Keratinocyte (primary cell): ENCODE measurements around the gene GIT2. TPM values are rescaled to one million over a fixed set of nuclear protein-coding genes. Genes with fewer than 3 reads are reported as not detected.

Experiments
- DNase-seq: peaks from one replicate; pipeline ENCODE4 v3.0.0-alpha.2; 2011; ENCODE audit warnings: low read depth, missing footprints, low spot score
- FAIRE-seq: peaks from 2 replicates; lab custom pipeline; 2011; peaks lifted over from hg19 to GRCh38; lab: Jason Lieb, UNC
- H2AFZ ChIP-seq: 2 replicates; pipeline ENCODE4 v1.6.0; 2012; ENCODE audit warnings: low read length, control low read depth, inconsistent platforms; ENCODE audit not compliant: control insufficient read depth
- H3K27ac ChIP-seq: 2 replicates; pipeline ENCODE4 v1.5.1; 2011; ENCODE audit warnings: low read length; ENCODE audit not compliant: control insufficient read depth, insufficient read depth
- H3K27me3 ChIP-seq: 3 replicates; pipeline ENCODE4 v1.6.0; 2011; ENCODE audit warnings: low read length; ENCODE audit not compliant: control insufficient read depth, insufficient read depth; ENCODE audit errors: extremely low read depth
- H3K36me3 ChIP-seq, 2 experiments: 2 replicates in 1 of 2; 3 replicates in 1 of 2; pipeline ENCODE4 v1.5.1; 2011; ENCODE audit warnings: low read length in 2 of 2, mild to moderate bottlenecking in 1 of 2; ENCODE audit not compliant: control insufficient read depth in 2 of 2, insufficient read depth in 2 of 2; ENCODE audit errors: extremely low read depth in 1 of 2
- H3K4me1 ChIP-seq: 3 replicates; pipeline ENCODE4 v1.5.1; 2011; ENCODE audit warnings: low read length; ENCODE audit not compliant: control insufficient read depth, insufficient read depth; ENCODE audit errors: extremely low read depth
- H3K4me2 ChIP-seq: 3 replicates; pipeline ENCODE4 v1.6.0; 2011; ENCODE audit warnings: low read depth, low read length; ENCODE audit not compliant: control insufficient read depth, insufficient read depth; ENCODE audit errors: extremely low read depth
- H3K4me3 ChIP-seq, 3 experiments: fragments of 200-600 bp in 1 of 3; sonication (generic) in 1 of 3; 2 replicates in 2 of 3; 3 replicates in 1 of 3; pipeline ENCODE4 v1.5.1; 2011 to 2016; ENCODE audit warnings: low read length in 3 of 3, mild to moderate bottlenecking in 3 of 3, control low read depth in 2 of 3, inconsistent platforms in 1 of 3, low read depth in 1 of 3, mixed read lengths in 1 of 3, mixed run types in 1 of 3, moderate library complexity in 1 of 3; ENCODE audit not compliant: control insufficient read depth in 2 of 3, insufficient read depth in 2 of 3; ENCODE audit errors: extremely low read depth in 1 of 3
- H3K79me2 ChIP-seq: 2 replicates; pipeline ENCODE4 v1.6.0; 2012; ENCODE audit warnings: low read length; ENCODE audit not compliant: control insufficient read depth, insufficient read depth
- H3K9ac ChIP-seq: 3 replicates; pipeline ENCODE4 v1.6.0; 2011; ENCODE audit warnings: low read length; ENCODE audit not compliant: control insufficient read depth, insufficient read depth; ENCODE audit errors: extremely low read depth
- H3K9me1 ChIP-seq: 3 replicates; pipeline ENCODE4 v1.6.0; 2011; ENCODE audit warnings: low read length; ENCODE audit not compliant: control insufficient read depth, insufficient read depth; ENCODE audit errors: extremely low read depth
- H3K9me3 ChIP-seq: 2 replicates; pipeline ENCODE4 v1.5.1; 2012; ENCODE audit warnings: low read depth, low read length; ENCODE audit not compliant: control insufficient read depth
- H4K20me1 ChIP-seq: 3 replicates; pipeline ENCODE4 v1.6.0; 2011; ENCODE audit warnings: low read length; ENCODE audit not compliant: control insufficient read depth, insufficient read depth; ENCODE audit errors: extremely low read depth
- EZH2 ChIP-seq: IDR thresholded peaks from one replicate; pipeline ENCODE4 v1.6.1; 2012; ENCODE audit warnings: inconsistent platforms, mild to moderate bottlenecking, low read length, moderate library complexity
- dilution Hi-C: fragments of 300-500 bp; cut with MboI; formaldehyde crosslinking; loops from one replicate; pipeline ENCODE4 v1.7.0; 2020; ENCODE audit warnings: low sequenced_read_pairs; ENCODE audit not compliant: extremely low pct_ligation_motif_present
- polyA plus RNA-seq, 5 experiments: library from polyadenylated mRNA; depleted of rRNA in 3 of 5; stranded (reverse) in 3 of 5; stranded (forward) in 1 of 5; unstranded in 1 of 5; fragments of >200 nt; gene quantifications; 1 replicate in 1 of 5; 2 replicates in 3 of 5; 3 replicates in 1 of 5; pipeline versions ENCODE4 v1.2.1 to v1.2.3, GENCODE V29; 2011 to 2012; ENCODE audit warnings: missing spikeins in 2 of 5, low read depth in 1 of 5, low replicate concordance in 1 of 5
- TF ChIP-seq, protein P1 (sequence below), 3 experiments: IDR thresholded peaks in 1 of 3; conservative IDR thresholded peaks in 1 of 3; optimal IDR thresholded peaks in 1 of 3; 2 replicates in 2 of 3; 3 replicates in 1 of 3; pipeline versions ENCODE3 to v1.5.1; 2011; ENCODE audit warnings: low read length in 3 of 3, mild to moderate bottlenecking in 3 of 3, moderate library complexity in 2 of 3, control low read depth in 1 of 3, inconsistent platforms in 1 of 3; ENCODE audit not compliant: insufficient read depth in 2 of 3; ENCODE audit errors: extremely low read depth in 1 of 3

Gene GIT2
- polyA plus RNA-seq, 1 donor (not counting 4 experiments of a cell fraction or from before 2014, with no cell fraction given): 25.9 TPM

DNA sequence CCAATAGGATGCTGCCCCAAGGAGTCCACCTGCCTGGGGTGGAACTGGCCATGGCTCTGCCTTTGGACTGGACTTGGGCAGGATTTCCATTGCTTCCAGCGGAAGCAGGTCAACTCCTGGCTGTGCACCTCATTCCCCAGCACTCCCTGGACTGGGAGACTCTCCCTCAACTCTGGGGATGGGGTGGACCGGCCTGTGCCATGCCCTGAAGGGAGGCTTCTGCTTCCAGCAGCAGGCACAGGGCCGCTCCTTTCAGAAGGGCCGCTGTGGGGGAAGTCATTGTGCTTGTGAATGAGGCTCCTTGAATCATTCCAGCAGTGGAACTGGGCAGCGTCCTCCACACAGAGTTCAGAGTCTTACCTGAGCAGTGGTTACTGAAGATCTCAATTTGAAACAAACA lies 73.1 kb downstream of the GIT2 start:
- H4K20me1 ChIP-seq: no peaks in the 10 kb centered on the region
- H3K4me1 ChIP-seq: no peaks in the 10 kb centered on the region
- H3K9ac ChIP-seq: no peak overlapping the region
- no peak overlapping the region for H2AFZ ChIP-seq
- H3K4me3 ChIP-seq: no peak overlapping the region
- H3K79me2 ChIP-seq: no peaks in the 10 kb centered on the region
- no peak overlapping the region for H3K4me2 ChIP-seq
- DNase-seq (no peak), FAIRE-seq (no peak)
- H3K36me3 ChIP-seq: peaks cover 4 to 17% of the 10 kb centered on the region in 2 experiments
- H3K9me3 ChIP-seq: no peaks in the 10 kb centered on the region
- H3K27ac ChIP-seq: no peak overlapping the region
- TF ChIP-seq EZH2: no peak
- TF ChIP-seq, protein P1, sequence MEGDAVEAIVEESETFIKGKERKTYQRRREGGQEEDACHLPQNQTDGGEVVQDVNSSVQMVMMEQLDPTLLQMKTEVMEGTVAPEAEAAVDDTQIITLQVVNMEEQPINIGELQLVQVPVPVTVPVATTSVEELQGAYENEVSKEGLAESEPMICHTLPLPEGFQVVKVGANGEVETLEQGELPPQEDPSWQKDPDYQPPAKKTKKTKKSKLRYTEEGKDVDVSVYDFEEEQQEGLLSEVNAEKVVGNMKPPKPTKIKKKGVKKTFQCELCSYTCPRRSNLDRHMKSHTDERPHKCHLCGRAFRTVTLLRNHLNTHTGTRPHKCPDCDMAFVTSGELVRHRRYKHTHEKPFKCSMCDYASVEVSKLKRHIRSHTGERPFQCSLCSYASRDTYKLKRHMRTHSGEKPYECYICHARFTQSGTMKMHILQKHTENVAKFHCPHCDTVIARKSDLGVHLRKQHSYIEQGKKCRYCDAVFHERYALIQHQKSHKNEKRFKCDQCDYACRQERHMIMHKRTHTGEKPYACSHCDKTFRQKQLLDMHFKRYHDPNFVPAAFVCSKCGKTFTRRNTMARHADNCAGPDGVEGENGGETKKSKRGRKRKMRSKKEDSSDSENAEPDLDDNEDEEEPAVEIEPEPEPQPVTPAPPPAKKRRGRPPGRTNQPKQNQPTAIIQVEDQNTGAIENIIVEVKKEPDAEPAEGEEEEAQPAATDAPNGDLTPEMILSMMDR (optimal IDR thresholded peaks at IDR 0.05 in 1 of 3, IDR thresholded peaks at IDR 0.05 in 1 of 3, conservative IDR thresholded peaks at IDR 0.05 in 1 of 3; ENCODE audit: extremely low read depth in 1 of 3, insufficient read depth in 2 of 3, low read length in 3 of 3): no peak
- dilution Hi-C loops: no loop called here
- H3K9me1 ChIP-seq: no peaks in the 10 kb centered on the region
- no peaks in the 10 kb centered on the region for H3K27me3 ChIP-seq

DNA sequence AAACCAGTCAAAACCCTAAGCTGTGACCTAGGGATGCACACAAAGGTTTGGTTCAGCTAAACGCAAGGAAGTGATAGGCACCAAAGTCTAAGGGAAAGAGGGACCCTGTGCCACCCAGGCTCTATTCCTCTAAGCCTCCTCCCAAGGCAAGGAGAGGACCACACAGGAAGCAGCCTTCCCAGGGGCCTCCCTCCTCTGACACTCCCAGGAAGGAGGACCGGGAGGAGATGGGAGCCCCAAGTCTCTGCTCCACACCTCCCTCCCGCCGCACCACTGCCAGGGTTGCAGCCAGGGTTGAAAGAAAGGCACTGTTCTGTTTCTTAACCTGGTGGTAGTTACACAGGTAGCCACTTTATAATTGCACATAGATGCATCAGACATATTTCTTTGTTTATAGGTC lies 74.2 kb downstream of the GIT2 start:
- dilution Hi-C loops: no loop called here

More for the DNA sequence above, 74.2 kb downstream of the GIT2 start:
- no peaks in the 10 kb centered on the region for H4K20me1 ChIP-seq
- H3K27ac ChIP-seq: no peak overlapping the region
- no peaks in the 10 kb centered on the region for H3K9me1 ChIP-seq
- no peak overlapping the region for H2AFZ ChIP-seq
- no peak overlapping the region for H3K4me2 ChIP-seq
- no peaks in the 10 kb centered on the region for H3K27me3 ChIP-seq
- H3K9ac ChIP-seq: no peak overlapping the region
- no peak for DNase-seq
- H3K36me3 ChIP-seq: peaks cover 13 to 24% of the 10 kb centered on the region in 2 experiments
- H3K79me2 ChIP-seq: no peaks in the 10 kb centered on the region
- FAIRE-seq: no peak
- no peak overlapping the region for H3K4me3 ChIP-seq
- no peak for TF ChIP-seq EZH2
- TF ChIP-seq, protein P1 (optimal IDR thresholded peaks at IDR 0.05 in 1 of 3, IDR thresholded peaks at IDR 0.05 in 1 of 3, conservative IDR thresholded peaks at IDR 0.05 in 1 of 3; ENCODE audit: extremely low read depth in 1 of 3, insufficient read depth in 2 of 3, low read length in 3 of 3): no peak
- H3K9me3 ChIP-seq: no peaks in the 10 kb centered on the region
- no peaks in the 10 kb centered on the region for H3K4me1 ChIP-seq
